NK-92 treated with Interleukin-12 subunit alpha and Interleukin-12 subunit beta, amount 100 ng/mL, for 24 hours (cell line): ENCODE data around the gene COX8A.

ENCODE experiments used
- DNase-seq: peaks from one replicate; lab custom pipeline; 2025; lab: John Stamatoyannopoulos, UW

Gene COX8A

DNA sequence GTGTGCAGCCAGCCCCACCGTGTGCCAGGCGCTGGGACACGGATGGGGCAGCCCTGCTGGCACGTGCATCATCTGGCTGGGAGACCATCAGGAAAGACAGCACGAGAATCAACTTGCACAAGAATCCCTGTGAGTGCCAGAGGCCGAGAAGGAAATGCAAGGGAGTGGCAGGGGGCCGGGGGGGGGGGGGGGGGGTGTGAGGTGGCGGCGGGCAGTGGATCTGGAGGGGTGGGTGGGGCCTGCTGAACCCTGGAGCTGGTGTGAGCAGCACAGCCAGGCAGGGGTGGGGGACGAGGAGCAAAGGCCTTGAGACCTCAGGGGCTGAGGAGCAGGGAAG lies 47.3 kb downstream of the COX8A start:
- no peak for DNase-seq

DNA sequence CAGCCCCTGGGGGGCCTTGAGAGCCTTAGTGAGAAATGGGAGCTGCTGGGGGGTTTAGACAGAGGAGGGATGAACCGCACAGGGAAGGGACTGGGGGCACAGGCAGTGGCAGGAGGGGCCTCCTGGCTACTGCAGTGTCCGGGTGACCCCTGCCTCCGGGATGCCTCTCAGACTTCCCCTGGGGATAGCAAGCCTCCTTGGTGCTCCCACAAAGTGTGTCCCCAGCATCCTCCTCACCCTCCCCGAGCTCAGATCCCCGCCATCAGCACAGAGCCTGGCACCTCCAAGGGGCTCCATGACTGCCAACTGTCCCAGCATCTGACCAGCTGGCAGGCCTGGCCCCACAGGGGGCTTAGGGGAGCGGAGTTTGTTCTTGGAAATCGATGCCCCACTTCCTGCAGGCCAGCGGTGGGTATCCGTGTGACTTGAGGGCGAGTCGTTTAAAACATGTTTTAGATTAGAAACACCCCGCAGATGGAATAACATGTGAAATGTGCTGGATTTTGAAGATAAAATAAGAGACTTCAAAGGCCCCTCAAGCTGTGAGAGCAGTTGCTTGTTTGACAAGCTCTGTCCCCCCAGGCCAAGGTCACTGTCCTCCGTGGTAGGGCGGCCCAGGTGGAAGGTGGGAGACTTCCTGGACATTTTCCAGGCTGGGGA lies 47.8 kb downstream of the COX8A start:
- no peak for DNase-seq

DNA sequence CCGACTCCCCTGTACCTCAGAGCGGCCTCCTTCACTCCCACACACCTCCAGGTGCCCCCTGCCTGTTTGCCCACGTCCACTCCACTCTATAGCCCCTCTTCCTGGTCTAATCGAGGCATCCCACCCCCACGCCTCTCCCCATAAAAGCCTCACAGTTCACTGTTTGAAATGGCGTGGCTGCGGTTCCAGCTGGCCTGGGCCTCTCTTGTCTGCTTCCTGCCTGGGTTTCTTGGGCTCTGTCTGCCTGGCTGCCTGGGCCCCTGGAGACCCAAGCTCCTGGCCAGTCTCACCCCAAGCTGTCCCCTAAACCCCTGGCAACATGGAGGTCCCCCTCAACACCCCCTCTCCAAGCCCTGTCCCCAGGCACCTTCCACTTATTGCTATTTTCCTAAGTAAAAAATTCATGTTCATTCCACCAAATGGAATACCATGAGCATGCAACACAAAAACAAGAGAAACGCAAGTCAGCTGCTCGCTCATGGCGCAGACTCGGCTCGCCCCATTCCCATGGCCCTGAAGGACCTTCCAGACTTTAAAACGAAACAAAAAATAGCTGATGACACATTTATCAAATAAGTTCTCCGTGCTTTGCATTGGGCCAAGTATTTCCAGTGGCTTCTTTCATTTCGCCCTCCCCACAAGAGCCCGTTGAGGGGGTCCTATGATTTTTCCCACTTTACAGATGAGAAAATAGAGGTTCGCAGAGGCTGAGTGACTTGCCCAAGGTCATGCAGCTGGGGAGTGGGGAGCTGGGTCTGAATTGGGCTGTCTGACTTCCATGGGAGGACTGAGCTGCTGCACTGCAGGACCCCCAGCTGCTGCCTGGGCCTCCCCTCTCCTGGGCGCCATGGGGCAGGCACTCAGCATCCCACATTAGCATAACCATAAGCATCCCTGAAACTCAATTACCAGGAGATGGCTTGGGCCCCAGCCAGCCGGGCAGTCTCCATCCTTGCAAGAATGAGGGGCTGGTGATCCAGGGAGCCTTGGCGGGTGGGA lies 49.6 kb downstream of the COX8A start:
- DNase-seq = no peak

DNA sequence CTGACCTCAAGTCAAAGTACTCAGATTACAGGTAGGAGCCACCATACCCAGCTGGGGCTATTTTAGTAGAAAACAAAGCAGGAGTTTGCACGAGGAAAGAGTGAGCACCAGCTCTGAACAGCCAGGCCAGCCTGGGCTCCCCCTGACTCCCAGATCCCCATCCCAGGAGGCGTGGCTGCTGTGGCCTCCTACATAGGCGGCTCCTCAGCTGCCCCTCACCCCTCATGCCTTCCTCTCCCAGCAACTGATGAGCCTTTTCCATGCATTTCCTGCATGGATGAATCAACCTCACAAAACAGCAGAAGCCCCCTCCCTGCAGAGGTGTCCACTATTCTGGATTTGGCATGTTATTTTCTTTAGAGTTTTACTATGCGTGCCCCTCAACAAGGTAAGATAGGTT lies 50.8 kb downstream of the COX8A start:
- no peak for DNase-seq
